ENCODE data around the gene AMOTL2.

DNA sequence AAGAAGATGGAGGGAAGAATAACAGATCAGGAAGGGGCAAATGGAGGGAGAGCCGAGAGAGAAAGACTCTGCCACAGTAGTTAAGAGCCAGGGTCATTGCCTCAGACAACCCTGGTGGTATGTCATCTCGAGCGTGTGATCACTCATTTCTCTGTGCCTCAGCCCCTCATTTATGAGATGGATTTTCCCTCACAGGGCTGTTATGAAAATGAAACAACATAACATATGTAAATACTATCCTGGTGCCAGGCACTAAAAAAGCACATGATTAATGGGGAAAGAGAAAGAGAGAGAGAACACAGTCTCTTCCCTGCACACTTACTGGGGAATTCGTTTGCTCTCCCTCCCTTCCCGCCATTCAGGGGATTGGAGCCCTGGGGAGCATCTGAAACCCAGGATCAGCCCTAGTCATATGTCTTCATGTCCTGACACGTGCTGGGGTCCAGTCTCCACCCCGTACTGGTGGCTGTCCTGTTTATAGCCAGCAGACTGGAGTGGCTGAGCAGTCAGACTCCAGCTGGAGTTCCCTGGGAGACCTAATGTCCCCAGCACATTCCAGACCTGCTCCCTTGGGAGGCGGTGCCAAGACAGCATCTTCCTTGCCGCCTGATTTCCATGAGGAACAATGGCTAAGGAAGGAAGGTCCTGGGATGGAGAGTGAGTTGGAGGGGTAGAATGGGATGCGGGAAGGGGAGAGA is 14.7 kb upstream of the AMOTL2 start:
- TF ChIP-seq HOXA7 (CRISPR knock-in tag; IDR thresholded peaks at IDR 0.05) (no peak), RFX5 (IDR thresholded peaks at IDR 0.05) (no peak), HDAC2 (IDR thresholded peaks at IDR 0.05) (no peak), EP300 (IDR thresholded peaks at IDR 0.05) (no peak), GATA3 (IDR thresholded peaks at IDR 0.05; ENCODE audit: borderline replicate concordance) (no peak), POLR2AphosphoS2 (conservative IDR thresholded peaks at IDR 0.05; ENCODE audit: low read length) (no peak), CHD2 (IDR thresholded peaks at IDR 0.05; ENCODE audit: low read length, partially characterized antibody) (no peak)
- TF ChIP-seq, protein P1, sequence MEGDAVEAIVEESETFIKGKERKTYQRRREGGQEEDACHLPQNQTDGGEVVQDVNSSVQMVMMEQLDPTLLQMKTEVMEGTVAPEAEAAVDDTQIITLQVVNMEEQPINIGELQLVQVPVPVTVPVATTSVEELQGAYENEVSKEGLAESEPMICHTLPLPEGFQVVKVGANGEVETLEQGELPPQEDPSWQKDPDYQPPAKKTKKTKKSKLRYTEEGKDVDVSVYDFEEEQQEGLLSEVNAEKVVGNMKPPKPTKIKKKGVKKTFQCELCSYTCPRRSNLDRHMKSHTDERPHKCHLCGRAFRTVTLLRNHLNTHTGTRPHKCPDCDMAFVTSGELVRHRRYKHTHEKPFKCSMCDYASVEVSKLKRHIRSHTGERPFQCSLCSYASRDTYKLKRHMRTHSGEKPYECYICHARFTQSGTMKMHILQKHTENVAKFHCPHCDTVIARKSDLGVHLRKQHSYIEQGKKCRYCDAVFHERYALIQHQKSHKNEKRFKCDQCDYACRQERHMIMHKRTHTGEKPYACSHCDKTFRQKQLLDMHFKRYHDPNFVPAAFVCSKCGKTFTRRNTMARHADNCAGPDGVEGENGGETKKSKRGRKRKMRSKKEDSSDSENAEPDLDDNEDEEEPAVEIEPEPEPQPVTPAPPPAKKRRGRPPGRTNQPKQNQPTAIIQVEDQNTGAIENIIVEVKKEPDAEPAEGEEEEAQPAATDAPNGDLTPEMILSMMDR (IDR thresholded peaks at IDR 0.05): no peak
- TF ChIP-seq, protein P2, sequence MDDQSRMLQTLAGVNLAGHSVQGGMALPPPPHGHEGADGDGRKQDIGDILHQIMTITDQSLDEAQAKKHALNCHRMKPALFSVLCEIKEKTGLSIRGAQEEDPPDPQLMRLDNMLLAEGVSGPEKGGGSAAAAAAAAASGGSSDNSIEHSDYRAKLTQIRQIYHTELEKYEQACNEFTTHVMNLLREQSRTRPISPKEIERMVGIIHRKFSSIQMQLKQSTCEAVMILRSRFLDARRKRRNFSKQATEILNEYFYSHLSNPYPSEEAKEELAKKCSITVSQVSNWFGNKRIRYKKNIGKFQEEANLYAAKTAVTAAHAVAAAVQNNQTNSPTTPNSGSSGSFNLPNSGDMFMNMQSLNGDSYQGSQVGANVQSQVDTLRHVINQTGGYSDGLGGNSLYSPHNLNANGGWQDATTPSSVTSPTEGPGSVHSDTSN (IDR thresholded peaks at IDR 0.05): no peak
- TF ChIP-seq, protein P3, sequence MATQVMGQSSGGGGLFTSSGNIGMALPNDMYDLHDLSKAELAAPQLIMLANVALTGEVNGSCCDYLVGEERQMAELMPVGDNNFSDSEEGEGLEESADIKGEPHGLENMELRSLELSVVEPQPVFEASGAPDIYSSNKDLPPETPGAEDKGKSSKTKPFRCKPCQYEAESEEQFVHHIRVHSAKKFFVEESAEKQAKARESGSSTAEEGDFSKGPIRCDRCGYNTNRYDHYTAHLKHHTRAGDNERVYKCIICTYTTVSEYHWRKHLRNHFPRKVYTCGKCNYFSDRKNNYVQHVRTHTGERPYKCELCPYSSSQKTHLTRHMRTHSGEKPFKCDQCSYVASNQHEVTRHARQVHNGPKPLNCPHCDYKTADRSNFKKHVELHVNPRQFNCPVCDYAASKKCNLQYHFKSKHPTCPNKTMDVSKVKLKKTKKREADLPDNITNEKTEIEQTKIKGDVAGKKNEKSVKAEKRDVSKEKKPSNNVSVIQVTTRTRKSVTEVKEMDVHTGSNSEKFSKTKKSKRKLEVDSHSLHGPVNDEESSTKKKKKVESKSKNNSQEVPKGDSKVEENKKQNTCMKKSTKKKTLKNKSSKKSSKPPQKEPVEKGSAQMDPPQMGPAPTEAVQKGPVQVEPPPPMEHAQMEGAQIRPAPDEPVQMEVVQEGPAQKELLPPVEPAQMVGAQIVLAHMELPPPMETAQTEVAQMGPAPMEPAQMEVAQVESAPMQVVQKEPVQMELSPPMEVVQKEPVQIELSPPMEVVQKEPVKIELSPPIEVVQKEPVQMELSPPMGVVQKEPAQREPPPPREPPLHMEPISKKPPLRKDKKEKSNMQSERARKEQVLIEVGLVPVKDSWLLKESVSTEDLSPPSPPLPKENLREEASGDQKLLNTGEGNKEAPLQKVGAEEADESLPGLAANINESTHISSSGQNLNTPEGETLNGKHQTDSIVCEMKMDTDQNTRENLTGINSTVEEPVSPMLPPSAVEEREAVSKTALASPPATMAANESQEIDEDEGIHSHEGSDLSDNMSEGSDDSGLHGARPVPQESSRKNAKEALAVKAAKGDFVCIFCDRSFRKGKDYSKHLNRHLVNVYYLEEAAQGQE (IDR thresholded peaks at IDR 0.05): no peak
- TF ChIP-seq, protein P4, sequence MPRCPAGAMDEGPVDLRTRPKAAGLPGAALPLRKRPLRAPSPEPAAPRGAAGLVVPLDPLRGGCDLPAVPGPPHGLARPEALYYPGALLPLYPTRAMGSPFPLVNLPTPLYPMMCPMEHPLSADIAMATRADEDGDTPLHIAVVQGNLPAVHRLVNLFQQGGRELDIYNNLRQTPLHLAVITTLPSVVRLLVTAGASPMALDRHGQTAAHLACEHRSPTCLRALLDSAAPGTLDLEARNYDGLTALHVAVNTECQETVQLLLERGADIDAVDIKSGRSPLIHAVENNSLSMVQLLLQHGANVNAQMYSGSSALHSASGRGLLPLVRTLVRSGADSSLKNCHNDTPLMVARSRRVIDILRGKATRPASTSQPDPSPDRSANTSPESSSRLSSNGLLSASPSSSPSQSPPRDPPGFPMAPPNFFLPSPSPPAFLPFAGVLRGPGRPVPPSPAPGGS (IDR thresholded peaks at IDR 0.05): no peak
